ENCODE measurements around the gene UBE2V1. TPM values are rescaled to one million over a fixed set of nuclear protein-coding genes. Genes with fewer than 3 reads are reported as not detected.

UBE2V1 gene
- total and polyA plus RNA-seq, 2 experiments from 2014 or later = 64.0 to 112 TPM

DNA sequence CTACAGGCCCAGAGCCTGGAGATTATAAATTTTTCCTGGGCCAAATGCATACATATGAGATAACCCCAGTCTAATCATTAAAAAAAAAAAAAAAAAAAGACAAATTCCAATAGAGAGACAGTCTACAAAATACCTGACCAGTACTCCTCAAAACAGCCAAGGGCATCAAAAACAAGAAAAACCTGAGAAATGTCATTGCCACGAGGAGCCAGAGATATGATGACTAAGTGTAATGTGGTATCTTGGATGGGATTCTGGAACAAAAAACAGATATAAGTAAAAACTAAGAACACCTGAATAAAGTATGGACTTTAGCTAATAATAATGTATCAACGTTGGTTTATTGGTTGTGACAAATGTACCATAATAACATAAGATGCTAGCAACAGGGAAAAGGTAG lies 24.9 kb downstream of the UBE2V1 start:
- Histone ChIP-seq H2AFZ (no peak overlapping the region), H3K9me3 (ENCODE audit: low read depth) (no peaks in the 10 kb centered on the region), H3K79me2 (peaks cover 51% of the 10 kb centered on the region), H3K27me3 (no peaks in the 10 kb centered on the region), H3K4me1 (ENCODE audit: insufficient read depth) (peaks cover 9% of the 10 kb centered on the region), H3K27ac (peak overlapping the region; percentile 21), H3K9me2 (replicated peaks; ENCODE audit: insufficient read depth) (no peaks in the 10 kb centered on the region), H3K4me3 (no peak overlapping the region), H3K4me2 (no peak overlapping the region), H3K36me3 (replicated peaks; ENCODE audit: insufficient read depth, low read depth) (no peaks in the 10 kb centered on the region), H4K20me1 (ENCODE audit: insufficient read depth, poor library complexity, severe bottlenecking) (peaks cover 15% of the 10 kb centered on the region)
- no peak for DNase-seq (ENCODE audit: low spot score)
- TF ChIP-seq, protein P1, sequence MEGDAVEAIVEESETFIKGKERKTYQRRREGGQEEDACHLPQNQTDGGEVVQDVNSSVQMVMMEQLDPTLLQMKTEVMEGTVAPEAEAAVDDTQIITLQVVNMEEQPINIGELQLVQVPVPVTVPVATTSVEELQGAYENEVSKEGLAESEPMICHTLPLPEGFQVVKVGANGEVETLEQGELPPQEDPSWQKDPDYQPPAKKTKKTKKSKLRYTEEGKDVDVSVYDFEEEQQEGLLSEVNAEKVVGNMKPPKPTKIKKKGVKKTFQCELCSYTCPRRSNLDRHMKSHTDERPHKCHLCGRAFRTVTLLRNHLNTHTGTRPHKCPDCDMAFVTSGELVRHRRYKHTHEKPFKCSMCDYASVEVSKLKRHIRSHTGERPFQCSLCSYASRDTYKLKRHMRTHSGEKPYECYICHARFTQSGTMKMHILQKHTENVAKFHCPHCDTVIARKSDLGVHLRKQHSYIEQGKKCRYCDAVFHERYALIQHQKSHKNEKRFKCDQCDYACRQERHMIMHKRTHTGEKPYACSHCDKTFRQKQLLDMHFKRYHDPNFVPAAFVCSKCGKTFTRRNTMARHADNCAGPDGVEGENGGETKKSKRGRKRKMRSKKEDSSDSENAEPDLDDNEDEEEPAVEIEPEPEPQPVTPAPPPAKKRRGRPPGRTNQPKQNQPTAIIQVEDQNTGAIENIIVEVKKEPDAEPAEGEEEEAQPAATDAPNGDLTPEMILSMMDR (IDR thresholded peaks at IDR 0.05; ENCODE audit: poor library complexity) = no peak
- TF ChIP-seq EZH2 (IDR thresholded peaks at IDR 0.05; ENCODE audit: borderline replicate concordance) = no peak
- WGBS (ENCODE audit: low lambda C conversion rate, missing lambda C conversion rate) = 82% methylated on average over 2 of the region's 2 CpGs

DNA sequence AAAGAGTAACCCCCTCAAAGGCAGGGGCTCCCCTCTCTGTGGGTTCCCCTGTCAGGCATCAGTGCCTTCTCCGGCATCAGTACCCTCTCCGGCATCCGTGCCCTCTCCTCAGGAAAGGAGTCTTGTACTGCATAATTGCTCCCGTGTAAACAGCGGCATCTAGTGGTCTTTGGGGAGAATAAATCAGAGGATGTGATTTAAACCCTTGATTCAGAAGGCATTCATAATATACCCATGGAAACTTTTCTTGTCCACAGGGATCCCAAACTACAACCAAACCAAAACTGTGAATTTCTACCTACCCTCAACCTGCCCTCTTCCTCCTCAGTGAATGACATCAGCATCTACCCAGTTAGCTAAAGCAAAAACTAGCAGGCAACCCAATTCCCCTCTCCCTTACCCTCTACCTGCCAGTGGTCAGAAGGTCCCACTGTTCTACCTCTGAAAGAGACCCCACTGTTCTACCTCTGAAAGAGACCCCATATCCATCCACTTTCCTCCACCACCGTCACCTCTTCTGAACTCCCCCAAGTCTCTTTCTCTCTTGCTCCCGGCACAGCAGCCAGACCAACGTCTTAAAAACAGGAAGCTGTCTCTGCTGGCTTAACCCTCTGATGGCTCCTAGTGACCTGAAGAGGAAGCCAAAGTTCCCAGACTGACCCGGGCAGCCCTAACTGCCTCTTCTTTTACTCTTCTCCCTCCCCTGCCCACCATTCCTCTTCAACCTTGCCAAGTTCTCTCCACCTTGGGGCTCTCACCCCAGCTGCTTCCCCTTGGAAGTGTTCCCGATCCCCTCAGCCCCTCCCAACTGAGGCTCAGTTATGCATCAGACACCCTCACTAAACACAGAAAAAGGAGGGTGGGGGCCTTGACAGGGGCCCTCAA lies 27.2 kb downstream of the UBE2V1 start:
- Histone ChIP-seq H3K27ac (peak overlapping the region; percentile 14), H3K79me2 (peaks cover 28% of the 10 kb centered on the region), H3K4me2 (peak overlapping the region; percentile 49), H2AFZ (no peak overlapping the region), H3K36me3 (replicated peaks; ENCODE audit: insufficient read depth, low read depth) (no peaks in the 10 kb centered on the region), H3K4me3 (no peak overlapping the region), H3K9me3 (ENCODE audit: low read depth) (no peaks in the 10 kb centered on the region), H3K4me1 (ENCODE audit: insufficient read depth) (peaks cover 9% of the 10 kb centered on the region), H4K20me1 (ENCODE audit: insufficient read depth, poor library complexity, severe bottlenecking) (peaks cover 15% of the 10 kb centered on the region), H3K9me2 (replicated peaks; ENCODE audit: insufficient read depth) (no peaks in the 10 kb centered on the region), H3K27me3 (no peaks in the 10 kb centered on the region)
- DNase-seq (ENCODE audit: low spot score) = peak; percentile 81
- TF ChIP-seq EZH2 (IDR thresholded peaks at IDR 0.05; ENCODE audit: borderline replicate concordance) (no peak), EZH2phosphoT487 (IDR thresholded peaks at IDR 0.05; ENCODE audit: low read depth, severe bottlenecking, unreplicated experiment) (no peak)
- TF ChIP-seq, protein P1 (IDR thresholded peaks at IDR 0.05; ENCODE audit: poor library complexity) = peak; percentile 76
- WGBS (ENCODE audit: low lambda C conversion rate, missing lambda C conversion rate) = 11% methylated on average over 10 of the region's 10 CpGs

DNA sequence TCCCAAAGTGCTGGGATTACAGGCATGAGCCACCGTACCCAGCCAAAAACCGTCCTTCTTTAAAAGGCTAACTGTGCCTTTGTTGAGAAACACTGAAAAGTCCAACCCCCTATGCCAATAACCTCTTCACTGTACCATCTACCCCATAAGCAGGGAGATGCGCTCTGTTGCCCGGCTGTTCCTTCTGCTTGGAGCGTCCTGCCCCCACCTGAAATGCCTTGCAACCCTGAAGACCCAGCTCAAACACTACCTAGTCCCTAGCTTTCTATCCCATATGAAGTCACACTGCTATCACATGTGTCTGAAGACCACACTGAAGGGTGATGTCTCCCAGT lies 27.8 kb downstream of the UBE2V1 start:
- Histone ChIP-seq H3K36me3 (replicated peaks; ENCODE audit: insufficient read depth, low read depth) (no peaks in the 10 kb centered on the region), H3K4me1 (ENCODE audit: insufficient read depth) (peaks cover 9% of the 10 kb centered on the region), H3K27me3 (no peaks in the 10 kb centered on the region), H3K79me2 (peaks cover 23% of the 10 kb centered on the region), H3K4me3 (no peak overlapping the region), H2AFZ (no peak overlapping the region), H3K4me2 (no peak overlapping the region), H3K27ac (no peak overlapping the region), H3K9me3 (ENCODE audit: low read depth) (no peaks in the 10 kb centered on the region), H4K20me1 (ENCODE audit: insufficient read depth, poor library complexity, severe bottlenecking) (peaks cover 9% of the 10 kb centered on the region), H3K9me2 (replicated peaks; ENCODE audit: insufficient read depth) (no peaks in the 10 kb centered on the region)
- no peak for DNase-seq (ENCODE audit: low spot score)
- TF ChIP-seq, protein P1 (IDR thresholded peaks at IDR 0.05; ENCODE audit: poor library complexity) = no peak
- TF ChIP-seq EZH2phosphoT487 (IDR thresholded peaks at IDR 0.05; ENCODE audit: low read depth, severe bottlenecking, unreplicated experiment) (no peak), EZH2 (IDR thresholded peaks at IDR 0.05; ENCODE audit: borderline replicate concordance) (no peak)
- WGBS (ENCODE audit: low lambda C conversion rate, missing lambda C conversion rate) = 84% methylated on average over 5 of the region's 5 CpGs
